A673 (cell line): Measurements from ENCODE around the gene NFKB1.

Source experiments
- CTCF ChIP-seq: fragments of 300-800, 200-600 bp; sonication (generic); conservative IDR thresholded peaks from 2 replicates; pipeline ENCODE4 v1.5.1; 2017; ENCODE audit warnings: low read depth, mild to moderate bottlenecking, antibody characterized with exemption, low read length, moderate library complexity, mixed read lengths
- EZH2 ChIP-seq: fragments of 200-600 bp; sonication (generic); IDR thresholded peaks from 2 replicates; pipeline ENCODE4 v1.6.1; 2017; ENCODE audit warnings: borderline replicate concordance, low read depth, mild to moderate bottlenecking, mixed read lengths, antibody characterized with exemption, low read length; ENCODE audit not compliant: poor library complexity, severe bottlenecking

GRCh38 chr4:102452854-102453253 is 48.3 kb upstream of the NFKB1 start:
- TF ChIP-seq CTCF (no peak), EZH2 (no peak)
